Eye (tissue), 1 donor: ENCODE measurements around the gene WRAP73.
"Not testable (repeated sequence)": the region's sequence is repeated elsewhere in the genome, so short reads cannot be mapped to it uniquely, and the experiment has no call there.

Source experiments
- DNase-seq: peaks from one replicate; pipeline ENCODE4 v3.0.0-alpha.2; 2015

WRAP73 gene

DNA sequence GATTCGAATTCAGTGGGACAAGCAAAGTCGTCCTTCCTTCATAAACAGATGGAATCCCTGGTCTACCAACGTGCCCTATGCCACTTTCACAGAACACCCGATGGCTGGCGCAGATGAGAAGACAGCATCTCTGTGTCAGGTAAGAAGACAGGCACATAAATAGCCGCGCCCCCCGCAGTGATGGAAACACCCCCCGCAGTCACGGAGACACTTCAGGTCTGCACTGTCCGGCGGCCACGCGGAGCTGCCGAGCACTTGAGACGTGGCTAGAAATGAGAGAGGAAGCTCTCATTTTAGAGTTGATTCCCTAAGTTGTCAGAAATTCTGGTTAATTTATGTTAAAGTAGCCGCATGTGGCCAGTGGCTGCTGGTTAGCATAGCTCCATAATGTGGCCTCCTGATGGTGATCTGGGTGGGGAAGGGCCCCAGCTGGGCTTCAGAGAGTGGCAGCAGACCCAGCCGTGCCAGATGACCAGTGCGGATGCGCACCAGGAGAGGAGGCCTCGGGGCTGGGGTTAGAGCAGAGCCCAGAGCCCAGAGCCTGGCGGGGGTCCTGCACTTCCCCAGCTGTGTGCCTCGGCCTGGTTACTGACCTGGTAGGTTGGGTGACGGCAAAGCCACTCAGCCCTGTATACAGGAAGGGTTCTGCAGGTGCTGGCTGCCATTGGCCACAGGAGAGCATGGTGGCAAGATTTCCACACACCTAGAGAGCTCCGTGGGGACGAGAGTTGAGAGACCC, 22.2 kb downstream of the WRAP73 start:
- DNase-seq = no peak

DNA sequence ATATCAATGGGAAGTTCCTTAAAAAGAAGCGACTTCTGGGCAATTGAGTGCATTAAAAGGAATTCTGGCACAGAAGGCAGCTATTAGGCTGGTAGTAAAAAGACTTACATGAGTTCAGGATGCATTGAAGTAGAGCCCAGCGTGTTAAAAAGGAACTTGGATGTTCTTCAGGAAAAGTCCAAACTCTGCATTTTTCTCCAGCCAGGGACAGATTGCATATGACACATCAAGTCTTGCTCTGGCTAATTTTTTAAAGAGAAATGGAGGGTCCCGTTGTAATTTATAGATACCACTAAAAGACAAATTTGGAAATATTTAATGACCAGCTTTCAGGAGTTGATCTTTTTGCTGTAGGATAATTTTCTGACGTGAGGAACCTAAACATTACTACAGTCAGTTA, 23.9 kb downstream of the WRAP73 start:
- no peak for DNase-seq

DNA sequence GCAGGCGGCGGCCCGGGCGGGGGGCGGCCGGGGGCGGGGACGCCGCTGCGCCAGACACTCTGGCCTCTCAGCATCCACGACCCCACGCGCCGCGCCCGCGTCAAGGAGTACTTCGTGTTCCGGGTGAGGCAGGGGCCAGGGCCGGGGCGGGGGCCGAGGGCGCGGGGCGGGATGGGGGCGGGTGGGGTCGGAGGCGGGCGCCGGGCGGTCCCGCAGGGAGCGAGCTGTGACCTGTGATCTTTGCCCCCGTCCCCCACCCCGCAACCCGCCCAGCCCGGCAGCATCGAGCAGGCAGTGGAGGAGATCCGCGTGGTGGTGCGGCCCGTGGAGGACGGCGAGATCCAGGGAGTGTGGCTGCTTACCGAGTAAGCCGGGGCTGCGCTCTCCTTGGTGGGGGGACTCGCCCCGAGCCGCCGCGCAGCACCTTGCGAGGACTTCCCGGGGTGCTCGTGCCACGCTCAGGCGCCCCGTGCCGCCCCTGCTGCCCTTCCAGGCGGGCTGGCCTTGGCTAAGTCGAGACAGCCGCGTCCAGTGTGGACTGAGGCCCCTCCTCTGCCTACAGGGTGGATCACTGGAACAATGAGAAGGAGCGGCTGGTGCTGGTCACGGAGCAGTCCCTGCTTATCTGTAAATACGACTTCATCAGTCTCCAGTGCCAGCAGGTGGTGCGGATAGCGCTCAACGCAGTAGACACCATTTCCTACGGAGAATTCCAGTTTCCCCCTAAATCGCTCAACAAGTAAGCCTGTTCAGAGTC, 24.6 kb downstream of the WRAP73 start:
- DNase-seq = peak; percentile 61

DNA sequence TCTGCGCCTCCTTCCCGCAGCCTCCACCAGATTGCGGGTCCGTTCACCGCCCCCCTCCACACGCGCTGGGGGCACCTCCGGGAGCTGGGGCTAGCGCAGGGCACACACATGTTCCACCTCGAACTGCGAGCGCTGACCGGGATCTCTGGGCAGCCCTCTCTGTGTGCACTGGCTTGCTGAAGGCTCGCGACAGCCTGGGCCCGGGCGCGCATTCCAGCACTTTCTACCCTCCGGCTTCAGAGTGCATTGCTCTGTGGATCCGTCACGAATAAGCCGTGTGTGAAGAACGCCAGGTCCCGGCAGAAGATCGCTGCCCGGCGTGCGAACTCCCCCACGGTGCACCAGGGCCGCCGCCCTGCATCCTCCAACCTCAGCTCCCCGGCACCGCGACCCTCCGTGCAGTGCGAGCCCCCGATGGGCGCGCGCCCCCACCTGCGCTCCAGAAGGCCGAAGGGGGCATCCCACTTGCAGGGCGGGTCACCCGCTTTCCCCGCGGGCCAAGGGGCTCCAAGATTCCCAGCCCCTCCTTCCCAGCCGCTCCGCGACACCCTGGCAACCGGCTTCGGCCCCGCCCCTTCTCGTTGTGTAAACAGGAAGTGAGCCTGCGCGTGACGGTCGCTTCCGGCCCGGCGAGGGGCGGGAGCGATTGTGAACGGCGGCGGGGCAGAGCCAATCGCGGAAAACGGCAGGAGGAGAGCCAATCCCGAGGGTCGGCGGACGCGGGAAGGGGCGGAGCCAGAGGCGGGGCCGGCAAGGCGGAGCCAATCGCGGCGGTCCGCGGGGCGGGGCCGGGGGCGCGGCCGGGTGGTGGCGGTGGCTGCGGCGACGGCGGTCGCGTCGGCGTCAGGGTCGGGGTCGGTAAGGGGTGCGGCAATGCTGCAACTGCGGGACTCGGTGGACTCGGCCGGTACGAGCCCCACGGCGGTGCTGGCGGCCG, 25.4 kb downstream of the WRAP73 start, which contains the start of gene TPRG1L:
TPRG1L (plus strand) TSS at position 816 of the 937 bp plus-strand sequence; CDS start at position 874, 58 bp downstream.
- DNase-seq = peak; percentile 99

- DNase-seq = no peak
These were observed 26.3 kb downstream of the WRAP73 start for GRCh38 chr1:3623441-3624199.

DNA sequence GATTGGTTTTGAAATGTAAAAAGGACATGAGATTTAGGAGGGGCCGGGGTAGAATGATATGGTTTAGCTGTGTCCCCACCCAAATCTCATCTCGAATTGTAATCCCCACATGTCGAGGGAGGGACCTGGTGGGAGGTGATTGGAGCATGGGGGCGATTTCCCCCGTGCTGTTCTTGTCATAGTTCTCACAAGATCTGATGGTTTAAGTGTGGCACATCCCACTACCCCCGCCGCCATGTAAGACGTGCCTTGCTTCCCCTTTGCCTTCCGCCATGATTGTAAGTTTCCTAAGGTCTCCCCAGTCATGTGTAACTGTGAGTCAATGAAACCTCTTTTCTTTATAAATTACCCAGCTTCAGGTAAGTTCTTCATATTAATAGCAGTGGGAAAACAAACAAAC, 27.8 kb downstream of the WRAP73 start:
- not testable (repeated sequence) for DNase-seq

DNA sequence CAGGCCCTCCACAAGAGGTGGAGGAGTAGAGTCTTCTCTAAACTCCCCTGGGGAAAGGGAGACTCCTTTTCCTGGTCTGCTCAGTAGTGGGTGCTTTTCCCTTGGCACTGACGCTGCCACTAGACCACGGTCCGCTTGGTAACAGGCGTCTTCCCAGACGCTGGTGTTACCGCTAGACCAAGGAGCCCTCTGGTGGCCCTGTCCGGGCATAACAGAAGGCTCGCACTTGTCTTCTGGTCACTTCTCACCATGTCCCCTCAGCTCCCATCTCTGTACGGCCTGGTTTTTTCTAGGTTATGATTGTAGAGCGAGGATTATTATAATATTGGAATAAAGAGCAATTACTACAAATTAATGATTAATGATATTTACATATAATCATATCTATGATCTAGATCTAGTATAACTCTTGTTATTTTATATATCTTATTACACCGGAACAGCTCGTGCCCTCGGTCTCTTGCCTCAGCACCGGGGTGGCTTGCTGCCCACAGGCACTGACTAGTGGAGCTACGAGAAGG, 28.7 kb downstream of the WRAP73 start:
- peak; percentile 61 for DNase-seq

DNA sequence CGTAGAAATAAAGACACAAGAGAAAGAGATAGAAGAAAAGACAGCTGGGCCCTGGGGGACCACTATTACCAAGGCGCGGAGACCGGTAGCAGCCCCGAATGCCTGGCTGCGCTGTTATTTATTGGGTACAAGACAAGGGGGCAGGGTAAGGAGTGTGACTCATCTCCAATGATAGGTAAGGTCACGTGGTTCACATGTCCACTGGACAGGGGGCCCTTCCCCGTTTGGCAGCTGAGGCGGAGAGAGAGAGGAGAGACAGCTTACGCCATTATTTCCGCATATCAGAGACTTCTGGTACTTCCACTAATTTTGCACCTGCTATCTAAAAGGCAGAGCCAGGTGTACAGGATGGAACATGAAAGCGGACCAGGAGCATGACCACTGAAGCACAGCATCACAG, 29.2 kb downstream of the WRAP73 start:
- no peak for DNase-seq

GRCh38 chr1:3618881-3619671, 30.8 kb downstream of the WRAP73 start:
- peak; percentile 95 for DNase-seq

DNA sequence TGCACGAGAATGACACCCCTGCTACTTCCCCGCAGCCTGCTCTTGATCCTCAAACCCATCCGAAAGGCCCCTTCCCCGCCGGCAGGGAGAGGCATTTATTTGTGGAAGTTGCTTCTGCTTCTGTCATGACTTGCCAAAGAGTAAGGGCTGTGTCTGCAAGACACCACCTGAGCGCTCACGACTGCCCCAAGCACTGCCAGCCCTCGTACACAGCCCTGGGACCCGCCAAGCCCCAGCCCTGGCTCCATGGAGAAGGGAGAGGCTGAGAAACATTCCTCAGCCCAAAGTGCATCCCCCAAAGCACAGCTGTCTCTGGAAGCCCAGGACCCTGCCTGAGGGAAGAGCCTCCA, 31.4 kb downstream of the WRAP73 start:
- DNase-seq = no peak

GRCh38 chr1:3617806-3618345, 32.0 kb downstream of the WRAP73 start:
- DNase-seq = no peak

- DNase-seq = no peak
These were observed 33.0 kb downstream of the WRAP73 start for GRCh38 chr1:3616861-3617260.

GRCh38 chr1:3614755-3615742, 34.9 kb downstream of the WRAP73 start:
- peak; percentile 37 for DNase-seq

DNA sequence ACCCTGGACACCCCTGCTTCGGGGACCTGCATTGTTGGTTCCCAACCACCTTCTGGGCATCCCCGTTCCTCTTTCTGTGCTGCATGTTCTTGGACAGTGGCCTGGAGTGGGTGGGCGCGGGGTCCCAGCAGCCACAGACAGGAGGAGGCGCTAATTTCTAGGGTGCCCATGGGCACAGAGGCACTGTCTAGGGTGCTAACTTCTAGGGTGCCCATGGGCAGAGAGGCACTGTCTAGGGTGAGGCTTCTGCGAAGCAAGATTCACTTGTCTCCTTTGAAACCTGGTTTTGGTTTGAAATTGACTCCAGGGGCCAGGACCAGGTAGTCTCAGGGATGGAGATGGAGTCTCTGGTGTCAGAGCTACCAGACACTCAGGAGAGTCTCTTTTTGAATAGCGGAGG, 37.8 kb downstream of the WRAP73 start:
- DNase-seq = no peak

DNA sequence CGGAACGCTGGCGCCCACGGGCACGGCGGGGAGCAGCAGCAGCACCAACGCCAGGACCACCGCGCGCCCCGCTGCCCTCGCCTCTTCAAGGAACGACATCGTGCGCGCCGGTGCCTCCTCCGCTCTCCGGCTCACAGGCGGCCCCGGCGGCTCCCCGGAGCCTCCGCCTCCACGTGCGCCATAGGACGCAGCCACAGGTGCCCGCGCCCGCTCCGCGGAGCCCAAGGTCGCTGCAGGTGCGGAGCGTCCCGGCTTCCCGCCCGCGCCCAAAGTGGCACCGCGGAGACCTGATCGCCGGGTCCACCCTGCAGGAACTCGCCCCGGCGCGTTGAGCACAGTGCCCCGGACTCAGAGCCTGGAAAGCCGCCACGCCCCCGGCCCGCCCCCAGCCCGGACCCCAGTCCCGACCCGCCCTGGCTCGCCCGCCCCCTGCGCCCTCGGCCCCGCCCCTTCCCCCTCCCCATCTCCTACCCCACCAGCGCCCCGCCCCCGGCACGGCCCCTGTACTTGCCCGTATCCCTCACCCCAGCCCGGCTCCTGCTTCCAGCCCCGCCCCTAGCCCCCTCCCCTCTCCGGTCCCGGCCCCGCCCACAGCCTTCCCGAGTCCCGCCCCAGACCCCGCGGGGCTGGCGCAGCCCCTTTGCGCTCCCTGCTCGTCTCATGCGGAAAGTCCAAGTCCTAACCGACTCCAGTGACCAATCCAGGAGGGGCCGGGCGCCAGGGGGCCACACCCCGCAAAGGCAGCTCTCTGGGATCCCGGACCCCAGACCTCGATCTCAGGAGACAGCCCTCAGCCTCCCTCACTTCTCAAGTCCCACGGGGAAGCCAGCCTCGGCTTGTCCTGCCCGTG, 38.5 kb downstream of the WRAP73 start, which contains the start of gene MEGF6:
MEGF6 (minus strand) TSS at position 339 of the 850 bp plus-strand sequence; CDS start at position 99, 240 bp downstream.
- DNase-seq = peak; percentile 93

GRCh38 chr1:3610527-3611169, 39.3 kb downstream of the WRAP73 start:
- DNase-seq = peak; percentile 88

DNA sequence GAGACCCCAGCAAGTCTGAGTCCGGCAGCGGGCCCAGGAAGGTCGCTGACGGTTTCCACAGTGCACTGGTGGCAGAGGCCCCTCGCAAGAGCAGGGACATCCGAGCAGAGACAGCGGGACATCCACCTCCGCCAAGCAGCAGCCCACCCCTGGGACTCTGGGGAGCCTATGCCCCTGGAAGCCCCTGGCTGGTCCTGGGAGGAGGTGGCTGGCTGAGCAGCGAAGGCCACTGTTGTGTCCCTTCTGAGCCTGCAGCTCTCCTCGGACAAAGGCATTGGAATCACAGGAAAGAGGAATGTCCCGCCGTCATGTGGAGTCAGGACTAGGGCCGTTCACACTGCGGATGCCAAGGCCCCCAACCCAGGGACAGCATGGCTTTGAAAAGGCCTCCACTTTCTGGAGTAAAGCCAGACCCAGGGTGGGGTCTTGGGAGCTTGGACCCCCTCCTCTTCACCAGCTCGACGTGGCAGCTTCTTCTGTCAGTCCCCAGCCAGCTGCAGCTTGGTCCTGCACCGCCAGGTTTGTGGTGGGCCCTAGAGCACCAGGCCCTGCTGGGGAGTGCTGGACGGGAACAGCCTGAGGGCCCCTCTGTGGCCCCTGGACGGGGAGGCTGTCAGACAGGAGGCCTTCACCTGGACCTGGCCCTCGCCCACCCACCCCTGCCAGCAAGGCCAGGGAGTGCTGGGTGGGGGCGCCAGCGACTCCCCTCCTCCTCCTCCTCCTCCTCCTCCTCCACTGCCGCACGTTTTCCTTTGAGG, 40.0 kb downstream of the WRAP73 start:
- peak; percentile 47 for DNase-seq
